Neuronal stem cell (in vitro differentiated cells): ENCODE data around the gene AKR1E2.

Source experiments
- DNase-seq: peaks from one replicate; pipeline ENCODE4 v3.0.0-alpha.2; 2013; ENCODE audit warnings: low spot score
- H2AFZ ChIP-seq: one replicate; pipeline ENCODE4 v1.6.1; 2013; ENCODE audit warnings: mild to moderate bottlenecking, low read length, inconsistent platforms
- H2AK5ac ChIP-seq: 2 replicates; pipeline ENCODE4 v1.6.1; 2013; ENCODE audit warnings: low read depth, mild to moderate bottlenecking, inconsistent platforms, low read length, moderate library complexity, mixed read lengths
- H2BK120ac ChIP-seq: 2 replicates; pipeline ENCODE4 v1.6.1; 2013; ENCODE audit warnings: low read depth, mild to moderate bottlenecking, inconsistent platforms, low read length, moderate library complexity, mixed read lengths
- H2BK12ac ChIP-seq: one replicate; pipeline ENCODE4 v1.6.1; 2013; ENCODE audit warnings: low read length, inconsistent platforms
- H2BK15ac ChIP-seq: 2 replicates; pipeline ENCODE4 v1.6.1; 2013; ENCODE audit warnings: mild to moderate bottlenecking, low read length, inconsistent platforms, mixed read lengths
- H2BK5ac ChIP-seq: one replicate; pipeline ENCODE4 v1.6.1; 2013; ENCODE audit warnings: inconsistent platforms, mild to moderate bottlenecking, low read length, moderate library complexity
- H3K14ac ChIP-seq: one replicate; pipeline ENCODE4 v1.6.1; 2013; ENCODE audit warnings: low read length, inconsistent platforms
- H3K18ac ChIP-seq: 2 replicates; pipeline ENCODE4 v1.6.1; 2013; ENCODE audit warnings: low read length, inconsistent platforms
- H3K23ac ChIP-seq: 2 replicates; pipeline ENCODE4 v1.6.1; 2013; ENCODE audit warnings: low read depth, mild to moderate bottlenecking, mixed read lengths, low read length, inconsistent platforms; ENCODE audit not compliant: poor library complexity
- H3K27ac ChIP-seq: replicated peaks from 3 replicates; pipeline ENCODE4 v1.5.1; 2013; ENCODE audit warnings: low read length, inconsistent platforms
- H3K27me3 ChIP-seq, 3 experiments: 2 replicates each; pipeline ENCODE4 v1.6.1; 2013; ENCODE audit warnings: low read length in 3 of 3, mild to moderate bottlenecking in 2 of 3, inconsistent platforms in 1 of 3, low read depth in 1 of 3, mixed read lengths in 1 of 3, moderate library complexity in 1 of 3; ENCODE audit not compliant: control insufficient read depth in 3 of 3, insufficient read depth in 3 of 3
- H3K36me3 ChIP-seq, 2 donors: replicated peaks in 1 of 2; 2 replicates each; pipeline ENCODE4 v1.6.1; 2013; ENCODE audit warnings: low read length in 2 of 2; ENCODE audit not compliant: control insufficient read depth in 2 of 2, insufficient read depth in 2 of 2
- H3K4ac ChIP-seq: 2 replicates; pipeline ENCODE4 v1.6.1; 2013; ENCODE audit warnings: inconsistent platforms, mild to moderate bottlenecking, low read length, moderate library complexity
- H3K4me1 ChIP-seq, 2 donors: 1 replicate in 1 of 2; 2 replicates in 1 of 2; pipeline ENCODE4 v1.6.1; 2013; ENCODE audit warnings: low read length in 2 of 2, low read depth in 1 of 2; ENCODE audit not compliant: control insufficient read depth in 2 of 2, insufficient read depth in 1 of 2
- H3K4me2 ChIP-seq: one replicate; pipeline ENCODE4 v1.6.1; 2013; ENCODE audit warnings: mild to moderate bottlenecking, low read length, inconsistent platforms; ENCODE audit not compliant: insufficient read depth, poor library complexity, severe bottlenecking
- H3K4me3 ChIP-seq, 2 donors: 2 replicates each; pipeline ENCODE4 v1.5.1; 2013; ENCODE audit warnings: low read length in 2 of 2, mild to moderate bottlenecking in 2 of 2, inconsistent platforms in 1 of 2, moderate library complexity in 1 of 2
- H3K79me1 ChIP-seq: one replicate; pipeline ENCODE4 v1.6.1; 2013; ENCODE audit warnings: low read depth, mild to moderate bottlenecking, inconsistent platforms, low read length, moderate library complexity
- H3K9ac ChIP-seq: one replicate; pipeline ENCODE4 v1.6.1; 2013; ENCODE audit warnings: mild to moderate bottlenecking, low read depth, low read length, inconsistent platforms; ENCODE audit not compliant: poor library complexity
- H3K9me3 ChIP-seq, 2 donors: replicated peaks in 1 of 2; 2 replicates each; pipeline versions ENCODE3 to v1.6.1; 2013; ENCODE audit warnings: low read length in 2 of 2, mild to moderate bottlenecking in 2 of 2, inconsistent platforms in 1 of 2, low read depth in 1 of 2, mixed read lengths in 1 of 2, moderate library complexity in 1 of 2; ENCODE audit not compliant: control insufficient read depth in 2 of 2, insufficient read depth in 1 of 2
- H4K8ac ChIP-seq: one replicate; pipeline ENCODE4 v1.6.1; 2013; ENCODE audit warnings: low read depth, mild to moderate bottlenecking, inconsistent platforms, low read length, moderate library complexity
- H4K91ac ChIP-seq: one replicate; pipeline ENCODE4 v1.6.1; 2013; ENCODE audit warnings: low read length, low read depth, mild to moderate bottlenecking, inconsistent platforms; ENCODE audit not compliant: poor library complexity
- WGBS, 2 donors: extraction: QIAGEN DNeasy Blood & Tissue Kit; methylation state at CpG; one replicate each; pipeline ENCODE4 v1.1.7; 2013; ENCODE audit warnings: missing lambda C conversion rate in 2 of 2, mixed read lengths in 1 of 2; ENCODE audit not compliant: insufficient read length in 2 of 2, insufficient replicate concordance in 1 of 2; ENCODE audit errors: extremely low coverage in 2 of 2; 5-methylcytosine and 5-hydroxymethylcytosine counted together

AKR1E2 gene

DNA sequence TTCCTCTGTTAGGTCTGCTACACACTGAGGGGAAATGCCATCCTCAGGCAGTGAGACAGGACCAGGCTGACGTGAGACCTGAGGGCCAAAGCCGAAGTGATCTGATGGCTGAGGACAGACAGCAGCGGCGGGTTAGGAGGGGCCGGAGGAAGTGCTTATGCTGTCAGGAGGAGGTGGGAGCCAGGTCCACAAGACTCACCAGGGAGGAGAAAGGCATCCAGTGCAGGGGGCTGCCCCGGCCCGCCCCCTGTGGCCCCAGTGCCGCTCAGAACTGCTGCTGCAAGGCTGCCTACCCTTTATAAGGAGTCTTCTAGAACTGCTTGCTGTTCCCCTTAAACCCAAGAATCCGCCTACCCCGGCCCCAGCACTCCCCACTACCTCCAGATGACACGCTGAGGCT is 19.8 kb downstream of the AKR1E2 start:
- H3K9me3 ChIP-seq = no peaks in the 10 kb centered on the region
- no peak overlapping the region for H3K4me3 ChIP-seq
- no peak overlapping the region for H3K4me2 ChIP-seq
- no peak overlapping the region for H4K8ac ChIP-seq
- no peak overlapping the region for H4K91ac ChIP-seq
- H3K79me1 ChIP-seq = no peaks in the 10 kb centered on the region
- WGBS, 2 donors = no CpG with 5 or more reads among the region's 11 CpGs
- H3K23ac ChIP-seq = peak overlapping the region; percentile 25
- H3K9ac ChIP-seq = no peak overlapping the region
- no peak overlapping the region for H2BK5ac ChIP-seq
- no peak overlapping the region for H2BK120ac ChIP-seq
- H3K27ac ChIP-seq = no peak overlapping the region
- no peak for DNase-seq
- H2BK12ac ChIP-seq = no peak overlapping the region
- no peaks in the 10 kb centered on the region for H3K36me3 ChIP-seq
- peaks cover 0 to 2% of the 10 kb centered on the region in 2 donors for H3K4me1 ChIP-seq
- no peak overlapping the region for H2AFZ ChIP-seq
- H3K27me3 ChIP-seq = no peaks in the 10 kb centered on the region
- H2AK5ac ChIP-seq = peak overlapping the region; percentile 19
- no peak overlapping the region for H3K4ac ChIP-seq
- peak overlapping the region; percentile 21 for H3K18ac ChIP-seq
- no peak overlapping the region for H2BK15ac ChIP-seq
- H3K14ac ChIP-seq = no peak overlapping the region

DNA sequence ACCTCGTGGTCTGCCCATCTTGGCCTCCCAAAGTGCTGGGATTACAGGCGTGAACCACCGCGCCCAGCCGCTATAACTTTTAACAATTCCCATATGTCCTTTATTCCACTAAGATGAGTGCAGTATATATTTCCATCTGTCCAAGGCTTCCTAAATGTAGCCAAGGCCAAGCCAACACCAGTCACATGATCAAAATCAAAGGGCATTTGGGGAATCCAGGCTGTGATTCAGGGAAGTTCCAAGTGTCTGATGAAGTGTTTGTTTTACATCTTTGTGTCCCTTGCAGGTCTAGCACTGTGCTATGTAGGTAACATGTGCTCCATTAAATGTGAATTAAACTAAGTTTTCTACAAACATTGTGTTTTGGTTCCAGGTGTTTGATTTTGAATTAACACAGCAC is 20.8 kb downstream of the AKR1E2 start:
- no peak overlapping the region for H3K27ac ChIP-seq
- no peak overlapping the region for H3K14ac ChIP-seq
- no peak overlapping the region for H4K8ac ChIP-seq
- no peaks in the 10 kb centered on the region for H3K9me3 ChIP-seq
- H2BK15ac ChIP-seq = no peak overlapping the region
- H2AFZ ChIP-seq = no peak overlapping the region
- H3K79me1 ChIP-seq = no peaks in the 10 kb centered on the region
- no peak overlapping the region for H2BK120ac ChIP-seq
- no peak overlapping the region for H2BK12ac ChIP-seq
- no peak overlapping the region for H4K91ac ChIP-seq
- H2AK5ac ChIP-seq = no peak overlapping the region
- H3K18ac ChIP-seq = no peak overlapping the region
- H3K27me3 ChIP-seq = no peaks in the 10 kb centered on the region
- H3K4ac ChIP-seq = no peak overlapping the region
- no peaks in the 10 kb centered on the region for H3K36me3 ChIP-seq
- WGBS, 2 donors = no CpG with 5 or more reads among the region's 5 CpGs
- H2BK5ac ChIP-seq = no peak overlapping the region
- H3K4me1 ChIP-seq = peaks cover 0 to 2% of the 10 kb centered on the region in 2 donors
- H3K4me2 ChIP-seq = no peak overlapping the region
- no peak overlapping the region for H3K4me3 ChIP-seq
- DNase-seq = no peak
- no peak overlapping the region for H3K9ac ChIP-seq
- H3K23ac ChIP-seq = no peak overlapping the region

DNA sequence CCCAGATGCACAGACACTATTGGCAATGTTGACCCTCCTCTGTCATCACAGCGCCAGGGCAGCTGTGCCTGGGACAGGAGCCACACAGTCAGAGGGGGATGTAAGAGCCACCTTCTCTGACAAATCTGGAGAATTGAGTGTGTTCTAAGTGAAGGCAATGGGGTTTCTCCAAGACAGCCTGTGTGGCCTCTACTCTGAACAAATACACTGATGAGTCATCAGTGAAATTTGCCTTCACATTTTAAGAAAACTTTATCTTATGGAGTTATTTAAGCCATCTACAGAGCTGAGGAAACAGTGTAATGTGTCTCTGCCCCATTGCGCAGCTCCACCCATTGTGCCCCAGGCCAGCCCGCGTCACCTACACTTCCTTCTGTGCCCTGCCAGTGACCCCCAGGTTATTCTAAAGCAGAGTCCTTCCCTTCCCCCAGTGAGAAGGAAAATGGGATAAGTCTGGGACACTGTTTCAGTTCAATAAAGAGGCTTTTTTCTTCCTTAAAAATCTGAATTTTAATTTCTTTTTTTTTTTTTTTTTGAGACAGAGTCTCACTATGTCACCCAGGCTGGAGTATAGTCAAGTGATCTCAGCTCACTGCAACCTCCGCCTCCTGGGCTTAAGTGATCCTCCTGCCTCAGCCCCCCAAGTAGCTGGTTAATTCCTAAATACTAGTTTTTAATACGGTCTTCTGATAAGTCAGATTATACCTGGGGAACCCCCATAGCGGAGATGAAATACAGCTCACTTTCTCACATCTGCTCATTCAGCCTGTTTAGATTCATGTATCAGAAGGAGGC is 21.8 kb downstream of the AKR1E2 start:
- H4K91ac ChIP-seq = no peak overlapping the region
- no peak overlapping the region for H3K4me3 ChIP-seq
- no CpG with 5 or more reads among the region's 7 CpGs for WGBS, 2 donors
- no peak overlapping the region for H3K27ac ChIP-seq
- no peak overlapping the region for H3K4ac ChIP-seq
- no peak overlapping the region for H2BK12ac ChIP-seq
- no peak for DNase-seq
- H2AFZ ChIP-seq = no peak overlapping the region
- H3K79me1 ChIP-seq = no peaks in the 10 kb centered on the region
- H4K8ac ChIP-seq = no peak overlapping the region
- peak overlapping the region; percentile 42 for H3K14ac ChIP-seq
- H3K23ac ChIP-seq = no peak overlapping the region
- no peaks in the 10 kb centered on the region for H3K9me3 ChIP-seq
- no peak overlapping the region for H2AK5ac ChIP-seq
- H2BK15ac ChIP-seq = no peak overlapping the region
- H2BK120ac ChIP-seq = no peak overlapping the region
- H3K9ac ChIP-seq = no peak overlapping the region
- H3K27me3 ChIP-seq = no peaks in the 10 kb centered on the region
- no peak overlapping the region for H2BK5ac ChIP-seq
- H3K36me3 ChIP-seq = no peaks in the 10 kb centered on the region
- peaks cover 0 to 2% of the 10 kb centered on the region in 2 donors for H3K4me1 ChIP-seq
- no peak overlapping the region for H3K4me2 ChIP-seq
- no peak overlapping the region for H3K18ac ChIP-seq

GRCh38 chr10:4848356-4849041 is 22.5 kb downstream of the AKR1E2 start:
- no peak for DNase-seq
- H4K91ac ChIP-seq = no peak overlapping the region
- H2BK15ac ChIP-seq = no peak overlapping the region
- no peak overlapping the region for H3K23ac ChIP-seq
- H2AK5ac ChIP-seq = no peak overlapping the region
- no peak overlapping the region for H2AFZ ChIP-seq
- no peak overlapping the region for H4K8ac ChIP-seq
- H3K4me1 ChIP-seq = peaks cover 0 to 2% of the 10 kb centered on the region in 2 donors
- no peak overlapping the region for H2BK12ac ChIP-seq
- H3K4me2 ChIP-seq = no peak overlapping the region
- no peak overlapping the region for H3K27ac ChIP-seq
- no peak overlapping the region for H2BK5ac ChIP-seq
- H3K79me1 ChIP-seq = no peaks in the 10 kb centered on the region
- H3K14ac ChIP-seq = no peak overlapping the region
- no peaks in the 10 kb centered on the region for H3K9me3 ChIP-seq
- no peaks in the 10 kb centered on the region for H3K27me3 ChIP-seq
- H3K18ac ChIP-seq = no peak overlapping the region
- no peak overlapping the region for H3K4me3 ChIP-seq
- no peak overlapping the region for H3K9ac ChIP-seq
- no peaks in the 10 kb centered on the region for H3K36me3 ChIP-seq
- H3K4ac ChIP-seq = no peak overlapping the region
- no peak overlapping the region for H2BK120ac ChIP-seq
- no CpG with 5 or more reads among the region's 7 CpGs for WGBS, 2 donors
